ENCODE results near the gene DCDC2B. TPM values are rescaled to one million over a fixed set of nuclear protein-coding genes. Genes with fewer than 3 reads are reported as not detected.

DCDC2B gene
- total and polyA plus RNA-seq, 9 of the 15 experiments (the other 6 are each of a cell fraction or from before 2014, with no cell fraction given) = not detected

DNA sequence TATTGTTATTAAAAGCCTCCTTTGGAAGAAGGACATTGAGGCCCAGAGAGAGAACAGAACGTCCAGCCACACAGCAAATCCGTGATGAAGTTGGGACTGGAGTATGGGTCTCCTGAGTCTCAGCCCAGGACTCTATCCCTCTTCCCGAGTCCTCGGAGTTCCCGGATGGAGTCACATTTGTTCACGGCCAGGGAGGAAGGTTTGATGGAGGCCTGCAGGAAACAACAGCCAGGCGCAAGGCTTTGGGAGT lies 29.8 kb upstream of the DCDC2B start (continued):
- TF ChIP-seq DEAF1 (CRISPR knock-in tag; IDR thresholded peaks at IDR 0.05) = peak; percentile 30; the same call in 1 of the 2 replicates
- peak; percentile 70; the same call in 1 of the 2 replicates for TF ChIP-seq MTF1 (CRISPR knock-in tag; IDR thresholded peaks at IDR 0.05; ENCODE audit: borderline replicate concordance)
- TF ChIP-seq SMAD2 (IDR thresholded peaks at IDR 0.05; ENCODE audit: low read depth, low read length) = no peak
- TF ChIP-seq, protein P1, sequence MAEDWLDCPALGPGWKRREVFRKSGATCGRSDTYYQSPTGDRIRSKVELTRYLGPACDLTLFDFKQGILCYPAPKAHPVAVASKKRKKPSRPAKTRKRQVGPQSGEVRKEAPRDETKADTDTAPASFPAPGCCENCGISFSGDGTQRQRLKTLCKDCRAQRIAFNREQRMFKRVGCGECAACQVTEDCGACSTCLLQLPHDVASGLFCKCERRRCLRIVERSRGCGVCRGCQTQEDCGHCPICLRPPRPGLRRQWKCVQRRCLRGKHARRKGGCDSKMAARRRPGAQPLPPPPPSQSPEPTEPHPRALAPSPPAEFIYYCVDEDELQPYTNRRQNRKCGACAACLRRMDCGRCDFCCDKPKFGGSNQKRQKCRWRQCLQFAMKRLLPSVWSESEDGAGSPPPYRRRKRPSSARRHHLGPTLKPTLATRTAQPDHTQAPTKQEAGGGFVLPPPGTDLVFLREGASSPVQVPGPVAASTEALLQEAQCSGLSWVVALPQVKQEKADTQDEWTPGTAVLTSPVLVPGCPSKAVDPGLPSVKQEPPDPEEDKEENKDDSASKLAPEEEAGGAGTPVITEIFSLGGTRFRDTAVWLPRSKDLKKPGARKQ (CRISPR knock-in tag; IDR thresholded peaks at IDR 0.05) = no peak
- no peak for TF ChIP-seq SUPT5H (IDR thresholded peaks at IDR 0.05)
- no peak for TF ChIP-seq BRF2 (IDR thresholded peaks at IDR 0.05; ENCODE audit: borderline replicate concordance, insufficient read depth, insufficient read length)
- TF ChIP-seq FOXP4 (CRISPR knock-in tag; IDR thresholded peaks at IDR 0.05; ENCODE audit: borderline replicate concordance) = no peak
- TF ChIP-seq, protein P2, sequence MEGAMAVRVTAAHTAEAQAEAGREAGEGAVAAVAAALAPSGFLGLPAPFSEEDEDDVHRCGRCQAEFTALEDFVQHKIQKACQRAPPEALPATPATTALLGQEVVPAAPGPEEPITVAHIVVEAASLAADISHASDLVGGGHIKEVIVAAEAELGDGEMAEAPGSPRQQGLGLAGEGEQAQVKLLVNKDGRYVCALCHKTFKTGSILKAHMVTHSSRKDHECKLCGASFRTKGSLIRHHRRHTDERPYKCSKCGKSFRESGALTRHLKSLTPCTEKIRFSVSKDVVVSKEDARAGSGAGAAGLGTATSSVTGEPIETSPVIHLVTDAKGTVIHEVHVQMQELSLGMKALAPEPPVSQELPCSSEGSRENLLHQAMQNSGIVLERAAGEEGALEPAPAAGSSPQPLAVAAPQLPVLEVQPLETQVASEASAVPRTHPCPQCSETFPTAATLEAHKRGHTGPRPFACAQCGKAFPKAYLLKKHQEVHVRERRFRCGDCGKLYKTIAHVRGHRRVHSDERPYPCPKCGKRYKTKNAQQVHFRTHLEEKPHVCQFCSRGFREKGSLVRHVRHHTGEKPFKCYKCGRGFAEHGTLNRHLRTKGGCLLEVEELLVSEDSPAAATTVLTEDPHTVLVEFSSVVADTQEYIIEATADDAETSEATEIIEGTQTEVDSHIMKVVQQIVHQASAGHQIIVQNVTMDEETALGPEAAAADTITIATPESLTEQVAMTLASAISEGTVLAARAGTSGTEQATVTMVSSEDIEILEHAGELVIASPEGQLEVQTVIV (CRISPR knock-in tag; IDR thresholded peaks at IDR 0.05; ENCODE audit: borderline replicate concordance) = no peak
- peak; percentile 74; the same call in 1 of the 2 replicates for TF ChIP-seq OTX1 (CRISPR knock-in tag; IDR thresholded peaks at IDR 0.05)
- TF ChIP-seq ZNF717 (CRISPR knock-in tag; IDR thresholded peaks at IDR 0.05) = no peak
- TF ChIP-seq TEAD4 (IDR thresholded peaks at IDR 0.05; ENCODE audit: low read length) = peak; percentile 3; the same call in 1 of the 2 replicates
- no peak for TF ChIP-seq TEAD4 (CRISPR knock-in tag; IDR thresholded peaks at IDR 0.05; ENCODE audit: borderline replicate concordance)
- TF ChIP-seq ZNF583 (CRISPR knock-in tag; IDR thresholded peaks at IDR 0.05) = peak; percentile 92
- TF ChIP-seq MLX (CRISPR knock-in tag; conservative IDR thresholded peaks at IDR 0.05) = no peak
- no peak for TF ChIP-seq SMARCE1 (IDR thresholded peaks at IDR 0.05)
- no peak for TF ChIP-seq RUNX1 (IDR thresholded peaks at IDR 0.05; ENCODE audit: low read depth)
- TF ChIP-seq ZNF143 (CRISPR knock-in tag; IDR thresholded peaks at IDR 0.05) = no peak
- no peak for TF ChIP-seq ATF2 (CRISPR knock-in tag; IDR thresholded peaks at IDR 0.05)
- TF ChIP-seq BCL6 (CRISPR knock-in tag; IDR thresholded peaks at IDR 0.05) = 0 out of 2 replicates have a peak, but pooled peaks have one; percentile 54

All from K562 (cell line).